ENCODE measurements around the gene NUBP2. TPM values are rescaled to one million over a fixed set of nuclear protein-coding genes. Genes with fewer than 3 reads are reported as not detected.

NUBP2 gene
- total RNA-seq, 1 experiment from 2014 or later: 69.4 TPM

- DNase-seq: no peak
- Histone ChIP-seq H3K14ac (ENCODE audit: insufficient read depth, low read length) (no peak overlapping the region), H3K9me3 (ENCODE audit: control insufficient read depth, low read depth, low read length) (no peaks in the 10 kb centered on the region), H2BK12ac (ENCODE audit: insufficient read length, low read depth, low read length) (no peak overlapping the region), H4K91ac (ENCODE audit: insufficient read length, low read depth, low read length) (no peak overlapping the region), H3K4me1 (ENCODE audit: insufficient read depth, low read length) (no peaks in the 10 kb centered on the region), H3K23me2 (ENCODE audit: insufficient read length, low read depth, low read length, poor library complexity, severe bottlenecking) (no peaks in the 10 kb centered on the region), H3K23ac (ENCODE audit: insufficient read length, low read depth, low read length) (no peak overlapping the region), H3K18ac (ENCODE audit: insufficient read length, low read depth, low read length) (no peak overlapping the region), H3T11ph (ENCODE audit: low read length) (no peak overlapping the region), H3K4ac (ENCODE audit: low read depth, low read length) (no peak overlapping the region), H3K79me1 (ENCODE audit: insufficient read depth, low read depth, low read length, poor library complexity, severe bottlenecking) (no peaks in the 10 kb centered on the region), H2BK5ac (ENCODE audit: insufficient read length, low read length) (no peak overlapping the region), H3K4me2 (ENCODE audit: insufficient read depth, insufficient read length, low read length) (no peak overlapping the region), H3K27me3 (ENCODE audit: insufficient read depth, low read length) (no peaks in the 10 kb centered on the region), H4K8ac (replicated peaks; ENCODE audit: insufficient read length, low read depth, low read length) (no peak overlapping the region), H3K56ac (ENCODE audit: insufficient read length, low read depth, low read length) (no peak overlapping the region), H3K27ac (ENCODE audit: insufficient read length, low read depth, low read length) (no peak overlapping the region), H2BK120ac (ENCODE audit: low read depth, low read length, poor library complexity, severe bottlenecking) (no peak overlapping the region), H4K5ac (ENCODE audit: insufficient read length, low read depth, low read length) (no peak overlapping the region), H2AFZ (ENCODE audit: low read length) (no peak overlapping the region), H4K20me1 (ENCODE audit: control insufficient read depth, insufficient read depth, insufficient read length) (no peaks in the 10 kb centered on the region), H2AK5ac (ENCODE audit: insufficient read length, low read length) (no peak overlapping the region), H2BK20ac (ENCODE audit: low read depth, low read length, poor library complexity, severe bottlenecking) (no peak overlapping the region), H2BK15ac (ENCODE audit: low read depth, low read length) (no peak overlapping the region), H3K79me2 (ENCODE audit: insufficient read depth, low read length) (no peaks in the 10 kb centered on the region), H3K9ac (ENCODE audit: extremely low read depth, insufficient read length, low read length) (no peak overlapping the region)
- Mint-ChIP-seq H3K27me3 (ENCODE audit: low read depth) (no peaks in the 10 kb centered on the region), H3K36me3 (ENCODE audit: insufficient read depth in 1 of 3, low read depth in 3 of 3) (peaks cover 3 to 38% (median 34%) of the 10 kb centered on the region in 3 experiments), H3K9me3 (no peaks in the 10 kb centered on the region), H3K27ac (no peak overlapping the region), H3K4me1 (no peaks in the 10 kb centered on the region), H3K4me3 (no peak overlapping the region)
- TF ChIP-seq CTCF (conservative IDR thresholded peaks at IDR 0.05): no peak
- WGBS (ENCODE audit: extremely low coverage, insufficient read length, low lambda C conversion rate): no CpG with 5 or more reads among the region's 29 CpGs
Observed at GRCh38 chr16:1749152-1750117, 33.3 kb upstream of the NUBP2 start.

All from H9 (cell line).